MM.1S (cell line): Measurements from ENCODE around the gene DAB1.

Source experiments
- DNase-seq: peaks from one replicate; pipeline ENCODE4 v3.0.0-alpha.2; 2015
- H2AFZ ChIP-seq: fragments of 300-600 bp; sonication (generic); 2 replicates; pipeline ENCODE4 v1.6.0; 2016; ENCODE audit warnings: antibody characterized with exemption, low read length
- H3F3A ChIP-seq: fragments of 300-600 bp; sonication (generic); 2 replicates; pipeline ENCODE4 v1.6.1; 2016; ENCODE audit warnings: mild to moderate bottlenecking, antibody characterized with exemption, low read length, moderate library complexity, mixed read lengths; ENCODE audit not compliant: insufficient read depth
- H3K27ac ChIP-seq: fragments of 300-600 bp; sonication (generic); 2 replicates; pipeline ENCODE4 v1.5.1; 2016; ENCODE audit warnings: mild to moderate bottlenecking, low read length
- H3K27me3 ChIP-seq: fragments of 300-600 bp; sonication (generic); replicated peaks from 2 replicates; pipeline ENCODE4 v1.6.0; 2016; ENCODE audit warnings: low read length; ENCODE audit not compliant: insufficient read depth
- H3K36me3 ChIP-seq: fragments of 300-600 bp; sonication (generic); replicated peaks from 2 replicates; pipeline ENCODE4 v1.6.1; 2016; ENCODE audit warnings: mild to moderate bottlenecking, low read length, mixed read lengths; ENCODE audit not compliant: insufficient read depth
- H3K4me1 ChIP-seq: fragments of 300-600 bp; sonication (generic); 2 replicates; pipeline ENCODE4 v1.6.1; 2016; ENCODE audit warnings: low read length, mixed read lengths
- H3K4me2 ChIP-seq: fragments of 300-600 bp; sonication (generic); 2 replicates; pipeline ENCODE4 v1.6.0; 2016; ENCODE audit warnings: low read depth, low read length
- H3K4me3 ChIP-seq: fragments of 300-600 bp; sonication (generic); 2 replicates; pipeline ENCODE4 v1.5.1; 2016; ENCODE audit warnings: low read length, mixed read lengths
- H3K79me2 ChIP-seq: fragments of 300-600 bp; sonication (generic); 2 replicates; pipeline ENCODE4 v1.6.1; 2016; ENCODE audit warnings: mixed run types, low read length, mixed read lengths
- H3K9ac ChIP-seq: fragments of 300-600 bp; sonication (generic); 2 replicates; pipeline ENCODE4 v1.6.1; 2016; ENCODE audit warnings: low read length, mixed read lengths
- H3K9me2 ChIP-seq: fragments of 300-600 bp; sonication (generic); replicated peaks from 2 replicates; pipeline ENCODE4 v1.6.1; 2016; ENCODE audit warnings: mild to moderate bottlenecking, low read length, mixed read lengths; ENCODE audit not compliant: insufficient read depth
- H3K9me3 ChIP-seq: fragments of 300-600 bp; sonication (generic); replicated peaks from 2 replicates; pipeline ENCODE4 v1.6.1; 2016; ENCODE audit warnings: mild to moderate bottlenecking, low read length, mixed read lengths; ENCODE audit not compliant: insufficient read depth
- H4K20me1 ChIP-seq: fragments of 300-600 bp; sonication (generic); 2 replicates; pipeline ENCODE4 v1.6.1; 2016; ENCODE audit warnings: mild to moderate bottlenecking, low read length, moderate library complexity, mixed read lengths; ENCODE audit not compliant: insufficient read depth
- EZH2 ChIP-seq: fragments of 300-600 bp; sonication (generic); optimal IDR thresholded peaks from 2 replicates; pipeline ENCODE3; 2017; ENCODE audit warnings: low read depth, mild to moderate bottlenecking, antibody characterized with exemption, low read length, mixed read lengths
- EZH2phosphoT487 ChIP-seq: fragments of 300-600 bp; sonication (generic); IDR thresholded peaks from 2 replicates; pipeline ENCODE4 v1.6.1; 2018; ENCODE audit warnings: antibody characterized with exemption, low read length
- TF ChIP-seq, protein P1 (sequence below): fragments of 300-600 bp; sonication (generic); IDR thresholded peaks from 2 replicates; pipeline ENCODE4 v1.5.1; 2016; ENCODE audit warnings: antibody characterized with exemption, low read length, mixed read lengths

Gene DAB1

DNA sequence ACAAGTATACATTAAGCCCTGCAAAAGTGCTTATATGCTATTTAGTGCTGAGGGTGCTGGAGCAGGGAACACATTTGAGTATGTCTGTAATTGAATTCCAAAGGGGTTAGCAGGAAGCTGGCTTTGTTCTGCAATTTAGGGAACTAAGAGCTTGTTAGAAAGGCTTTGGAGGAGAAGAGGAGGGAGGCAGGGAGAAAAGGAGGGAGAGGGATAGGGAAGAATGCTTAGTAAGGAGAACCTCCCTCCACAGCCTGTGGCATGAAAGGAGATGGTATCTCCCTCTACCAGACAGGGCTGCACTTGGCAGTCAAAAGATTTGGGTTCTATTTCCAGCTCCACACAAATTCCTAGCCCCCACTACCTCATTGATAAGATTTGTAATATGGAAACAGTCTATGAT lies 217.8 kb downstream of the DAB1 start:
- H3K9me2 ChIP-seq, result no peaks in the 10 kb centered on the region
- no peak overlapping the region for H3K9ac ChIP-seq
- TF ChIP-seq, protein P1, sequence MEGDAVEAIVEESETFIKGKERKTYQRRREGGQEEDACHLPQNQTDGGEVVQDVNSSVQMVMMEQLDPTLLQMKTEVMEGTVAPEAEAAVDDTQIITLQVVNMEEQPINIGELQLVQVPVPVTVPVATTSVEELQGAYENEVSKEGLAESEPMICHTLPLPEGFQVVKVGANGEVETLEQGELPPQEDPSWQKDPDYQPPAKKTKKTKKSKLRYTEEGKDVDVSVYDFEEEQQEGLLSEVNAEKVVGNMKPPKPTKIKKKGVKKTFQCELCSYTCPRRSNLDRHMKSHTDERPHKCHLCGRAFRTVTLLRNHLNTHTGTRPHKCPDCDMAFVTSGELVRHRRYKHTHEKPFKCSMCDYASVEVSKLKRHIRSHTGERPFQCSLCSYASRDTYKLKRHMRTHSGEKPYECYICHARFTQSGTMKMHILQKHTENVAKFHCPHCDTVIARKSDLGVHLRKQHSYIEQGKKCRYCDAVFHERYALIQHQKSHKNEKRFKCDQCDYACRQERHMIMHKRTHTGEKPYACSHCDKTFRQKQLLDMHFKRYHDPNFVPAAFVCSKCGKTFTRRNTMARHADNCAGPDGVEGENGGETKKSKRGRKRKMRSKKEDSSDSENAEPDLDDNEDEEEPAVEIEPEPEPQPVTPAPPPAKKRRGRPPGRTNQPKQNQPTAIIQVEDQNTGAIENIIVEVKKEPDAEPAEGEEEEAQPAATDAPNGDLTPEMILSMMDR, result no peak
- TF ChIP-seq EZH2, result no peak
- no peak for TF ChIP-seq EZH2phosphoT487
- H3K4me2 ChIP-seq, result no peak overlapping the region
- no peaks in the 10 kb centered on the region for H3K79me2 ChIP-seq
- no peaks in the 10 kb centered on the region for H3K27me3 ChIP-seq
- H2AFZ ChIP-seq, result no peak overlapping the region
- no peaks in the 10 kb centered on the region for H3K36me3 ChIP-seq
- no peaks in the 10 kb centered on the region for H4K20me1 ChIP-seq
- H3K4me1 ChIP-seq, result no peaks in the 10 kb centered on the region
- H3F3A ChIP-seq, result no peaks in the 10 kb centered on the region
- no peak overlapping the region for H3K27ac ChIP-seq
- H3K4me3 ChIP-seq, result no peak overlapping the region
- H3K9me3 ChIP-seq, result no peaks in the 10 kb centered on the region
- no peak for DNase-seq

- H3K27me3 ChIP-seq, result no peaks in the 10 kb centered on the region
- no peaks in the 10 kb centered on the region for H3K79me2 ChIP-seq
- H3K4me1 ChIP-seq, result no peaks in the 10 kb centered on the region
- TF ChIP-seq EZH2phosphoT487 (no peak), EZH2 (no peak)
- TF ChIP-seq, protein P1, result no peak
- no peaks in the 10 kb centered on the region for H4K20me1 ChIP-seq
- no peaks in the 10 kb centered on the region for H3K36me3 ChIP-seq
- no peaks in the 10 kb centered on the region for H3F3A ChIP-seq
- H3K9ac ChIP-seq, result no peak overlapping the region
- H3K4me3 ChIP-seq, result no peak overlapping the region
- H3K4me2 ChIP-seq, result no peak overlapping the region
- no peaks in the 10 kb centered on the region for H3K9me3 ChIP-seq
- no peak overlapping the region for H3K27ac ChIP-seq
- H2AFZ ChIP-seq, result no peak overlapping the region
- no peak for DNase-seq
- H3K9me2 ChIP-seq, result no peaks in the 10 kb centered on the region
Measured at GRCh38 chr1:57204942-57205787, 218.7 kb downstream of the DAB1 start.

DNA sequence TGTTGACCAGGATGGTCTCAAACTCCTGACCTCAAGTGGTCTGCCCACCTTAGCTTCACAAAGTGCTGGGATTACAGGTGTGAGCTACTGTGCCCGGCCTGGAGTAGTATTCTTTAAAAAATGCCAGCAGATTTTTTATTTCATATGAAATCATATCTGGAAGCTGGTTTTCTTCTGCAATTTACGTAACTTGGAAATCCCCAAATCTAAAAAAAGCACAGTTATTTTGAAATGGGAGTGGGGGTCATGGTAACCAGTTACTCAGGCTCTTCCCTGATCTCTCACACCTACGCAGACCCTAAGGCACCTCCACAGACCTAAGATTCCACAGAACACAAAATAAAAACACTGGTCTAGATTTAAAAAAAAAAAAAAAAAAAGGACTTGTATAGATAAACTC lies 219.8 kb downstream of the DAB1 start:
- no peaks in the 10 kb centered on the region for H3K79me2 ChIP-seq
- TF ChIP-seq EZH2 (no peak), EZH2phosphoT487 (no peak)
- TF ChIP-seq, protein P1, result no peak
- H3K9ac ChIP-seq, result no peak overlapping the region
- H3K27me3 ChIP-seq, result no peaks in the 10 kb centered on the region
- H3K9me2 ChIP-seq, result no peaks in the 10 kb centered on the region
- no peak for DNase-seq
- H3K9me3 ChIP-seq, result no peaks in the 10 kb centered on the region
- no peaks in the 10 kb centered on the region for H3F3A ChIP-seq
- no peak overlapping the region for H3K27ac ChIP-seq
- H3K4me2 ChIP-seq, result no peak overlapping the region
- H4K20me1 ChIP-seq, result no peaks in the 10 kb centered on the region
- H3K4me1 ChIP-seq, result no peaks in the 10 kb centered on the region
- H3K4me3 ChIP-seq, result no peak overlapping the region
- H2AFZ ChIP-seq, result no peak overlapping the region
- no peaks in the 10 kb centered on the region for H3K36me3 ChIP-seq
